K562 (cell line): ENCODE data around the gene PDZRN4. TPM values are rescaled to one million over a fixed set of nuclear protein-coding genes. Genes with fewer than 3 reads are reported as not detected.

Experiments
- ATAC-seq: fragments of 200-7000 bp; cut with Tn5 transposase; 3 replicates; pipeline ENCODE4 v1.9.1; 2020; ENCODE audit warnings: moderate library complexity
- BruUV-seq: library from RNA; stranded (reverse); fragments of 400-500 nt; replicated peaks from 2 replicates; lab custom pipeline; 2021; lab: Mats Ljungman, UMichigan
- CTCF ChIA-PET: fragments of 300-600 bp; formaldehyde crosslinking; extraction: SDS; loops from one replicate; lab custom pipeline; 2021; ENCODE audit warnings: low intra/inter-chr PET ratio; lab: Yijun Ruan, JAX
- POLR2A ChIA-PET: fragments of 300-600, 350-650 bp; sonication (Branson Sonifier 250); formaldehyde crosslinking; extraction: SDS; loops from one replicate; lab custom pipeline; 2021; ENCODE audit warnings: antibody characterized with exemption, inconsistent platforms; lab: Yijun Ruan, JAX
- DNase-seq, 4 experiments: peaks; one replicate each; pipeline versions ENCODE4 v3.0.0 to v3.0.0-alpha.2; 2011 to 2018; ENCODE audit warnings: low spot score in 3 of 4, mixed read lengths in 3 of 4; ENCODE audit errors: extremely low read depth in 1 of 4
- FAIRE-seq: peaks from 2 replicates; lab custom pipeline; 2011; peaks lifted over from hg19 to GRCh38; lab: Jason Lieb, UNC
- H2AFZ ChIP-seq: 2 replicates; pipeline ENCODE4 v1.6.0; 2011; ENCODE audit warnings: low read depth, low read length, control low read depth, inconsistent platforms
- H3K27ac ChIP-seq: fragments of 200-600 bp; 3 replicates; pipeline ENCODE4 v1.8.0; 2011; ENCODE audit warnings: low read depth, mild to moderate bottlenecking, control low read depth, inconsistent platforms, low read length, moderate library complexity, mixed read lengths; ENCODE audit errors: extremely low read depth
- H3K27me3 ChIP-seq, 2 experiments: fragments of 300-600 bp in 1 of 2; 2 replicates in 1 of 2; 3 replicates in 1 of 2; pipeline versions ENCODE4 v1.6.0 to v1.8.0; 2011; ENCODE audit warnings: inconsistent platforms in 2 of 2, low read length in 2 of 2, mild to moderate bottlenecking in 1 of 2, mixed read lengths in 1 of 2, moderate library complexity in 1 of 2; ENCODE audit not compliant: control insufficient read depth in 2 of 2, insufficient read depth in 2 of 2
- H3K36me3 ChIP-seq: fragments of 300-600 bp; 3 replicates; pipeline ENCODE4 v1.8.0; 2011; ENCODE audit warnings: mild to moderate bottlenecking, low read length, inconsistent platforms; ENCODE audit not compliant: control insufficient read depth, insufficient read depth
- H3K4me1 ChIP-seq, 2 experiments: fragments of 200-600 bp in 1 of 2; replicated peaks in 1 of 2; 2 replicates in 1 of 2; 3 replicates in 1 of 2; pipeline versions ENCODE4 v1.5.1 to v1.8.0; 2011; ENCODE audit warnings: inconsistent platforms in 2 of 2, low read length in 2 of 2, mild to moderate bottlenecking in 1 of 2, mixed read lengths in 1 of 2, moderate library complexity in 1 of 2; ENCODE audit not compliant: control insufficient read depth in 2 of 2, insufficient read depth in 2 of 2
- H3K4me2 ChIP-seq: 2 replicates; pipeline ENCODE4 v1.6.1; 2011; ENCODE audit warnings: low read length, control low read depth, inconsistent platforms, mixed read lengths; ENCODE audit not compliant: insufficient read depth
- H3K4me3 ChIP-seq: fragments of 200-600 bp; sonication (generic), shearing (Covaris generic); 2 replicates; pipeline ENCODE4 v1.5.1; 2016; ENCODE audit warnings: control low read depth, inconsistent platforms
- H3K79me2 ChIP-seq: fragments of 200-600 bp; 3 replicates; pipeline ENCODE4 v1.8.0; 2011; ENCODE audit warnings: low read length, inconsistent platforms; ENCODE audit not compliant: control insufficient read depth, insufficient read depth
- H3K9ac ChIP-seq, 2 experiments: 2 replicates each; pipeline versions ENCODE4 v1.6.0 to v1.6.1; 2011; ENCODE audit warnings: low read depth in 2 of 2, low read length in 2 of 2, control low read depth in 1 of 2, inconsistent platforms in 1 of 2, mild to moderate bottlenecking in 1 of 2, mixed read lengths in 1 of 2; ENCODE audit not compliant: insufficient read depth in 1 of 2
- H3K9me1 ChIP-seq: one replicate; pipeline ENCODE4 v1.6.0; 2011; ENCODE audit warnings: inconsistent platforms, mild to moderate bottlenecking, low read length, moderate library complexity; ENCODE audit not compliant: control insufficient read depth, insufficient read depth
- H3K9me3 ChIP-seq: replicated peaks from 2 replicates; pipeline ENCODE4 v1.5.1; 2011; ENCODE audit warnings: low read depth, low read length, inconsistent platforms; ENCODE audit not compliant: control insufficient read depth, insufficient read depth
- H4K20me1 ChIP-seq: replicated peaks from 2 replicates; pipeline ENCODE4 v1.6.1; 2011; ENCODE audit warnings: low read length, inconsistent platforms, mixed read lengths; ENCODE audit not compliant: control insufficient read depth, insufficient read depth
- CTCF ChIP-seq, 3 experiments: IDR thresholded peaks in 2 of 3; conservative IDR thresholded peaks in 1 of 3; 2 replicates each; pipeline ENCODE4 v1.5.1; 2011 to 2012; ENCODE audit warnings: low read length in 3 of 3, mild to moderate bottlenecking in 3 of 3, control low read depth in 2 of 3, improper control_type of control experiment in 1 of 3, inconsistent platforms in 1 of 3, low read depth in 1 of 3, mixed read lengths in 1 of 3, moderate library complexity in 1 of 3; ENCODE audit not compliant: insufficient read depth in 2 of 3
- DACH1 ChIP-seq: fragments of 450-650 bp; IDR thresholded peaks from 2 replicates; pipeline ENCODE4 v1.6.1; 2018; ENCODE audit not compliant: partially characterized antibody
- DIDO1 ChIP-seq: fragments of 450-650 bp; IDR thresholded peaks from 2 replicates; pipeline ENCODE4 v1.6.1; 2016; ENCODE audit warnings: low read depth, missing biosample characterization, missing genetic modification characterization
- E4F1 ChIP-seq: fragments of 250-450 bp; sonication (Bioruptor Pico); IDR thresholded peaks from 2 replicates; pipeline ENCODE4 v1.5.0; 2021; ENCODE audit warnings: mild to moderate bottlenecking, borderline replicate concordance
- HDGF ChIP-seq: fragments of 450-650 bp; IDR thresholded peaks from 2 replicates; pipeline ENCODE4 v1.6.1; 2016
- MEF2A ChIP-seq: IDR thresholded peaks from 2 replicates; pipeline ENCODE4 v1.6.1; 2011; ENCODE audit warnings: low read depth, mild to moderate bottlenecking, low read length, moderate library complexity; ENCODE audit not compliant: control insufficient read depth
- PHF8 ChIP-seq: fragments of 200-600 bp; sonication (generic); IDR thresholded peaks from 2 replicates; pipeline ENCODE4 v1.6.1; 2012; ENCODE audit warnings: mixed run types, mild to moderate bottlenecking, inconsistent platforms, low read length, moderate library complexity, borderline replicate concordance
- POLR2B ChIP-seq: fragments of 450-650 bp; IDR thresholded peaks from 2 replicates; pipeline ENCODE4 v1.6.1; 2018; ENCODE audit warnings: low read depth; ENCODE audit not compliant: partially characterized antibody
- TFAP4 ChIP-seq: sonication (generic); formaldehyde crosslinking; IDR thresholded peaks from 2 replicates; pipeline ENCODE4 v1.8.0; 2022; ENCODE audit warnings: missing genetic modification reagents, mild to moderate bottlenecking, moderate library complexity, borderline replicate concordance
- WGBS: fragments of 100-300 bp; shearing (Covaris generic); methylation state at CpG from one replicate; pipeline ENCODE4 v1.1.6; 2016; ENCODE audit warnings: low coverage, mixed read lengths; ENCODE audit not compliant: insufficient coverage; ENCODE audit errors: missing lambda C conversion rate; 5-methylcytosine and 5-hydroxymethylcytosine counted together
- in situ Hi-C: fragments of 300-500 bp; cut with MboI; formaldehyde crosslinking; loops from 4 replicates; pipeline ENCODE4 v1.15.0; 2018; ENCODE audit warnings: inconsistent platforms, mixed read lengths
- intact Hi-C: fragments of 100-400 bp; cut with micrococcal nuclease; formaldehyde crosslinking; loops from 2 replicates; pipeline ENCODE4 v1.14.2; 2022
- polyA plus RNA-seq, 8 experiments: library from polyadenylated mRNA; depleted of rRNA in 4 of 8; stranded (reverse) in 5 of 8; unstranded in 3 of 8; fragments of >200 nt; fragmentation: Nextera tagmentation in 2 of 8; fragmentation: Illumina TruSeq in 1 of 8; extraction: Ambion mirVana in 2 of 8; extraction: Trizol in 1 of 8; gene quantifications; 2 replicates each; pipeline versions ENCODE4 v1.2.1 to v1.2.3, GENCODE V29; 2011 to 2014; ENCODE audit warnings: inconsistent platforms in 1 of 8, missing spikeins in 1 of 8
- total RNA-seq, 7 experiments: library from RNA; depleted of rRNA in 6 of 7; stranded (reverse); fragments of >200 nt in 6 of 7; fragmentation: Illumina TruSeq in 2 of 7; extraction: Trizol in 2 of 7; gene quantifications; 2 replicates each; pipeline versions ENCODE4 v1.2.1 to v1.2.3, GENCODE V29; 2011 to 2021; ENCODE audit warnings: low replicate concordance in 1 of 7

Gene PDZRN4
- total and polyA plus RNA-seq, 9 of the 15 experiments (the other 6 are each of a cell fraction or from before 2014, with no cell fraction given), result not detected

GRCh38 chr12:41186026-41186425 lies 2.1 kb upstream of the PDZRN4 start:
- WGBS, result 0% methylated on average over 3 of the region's 3 CpGs

GRCh38 chr12:41188841-41189394 lies 798 bp downstream of the PDZRN4 start:
- Histone ChIP-seq H3K79me2 (no peaks in the 10 kb centered on the region), H3K9me3 (no peaks in the 10 kb centered on the region), H3K4me3 (no peak overlapping the region), H4K20me1 (no peaks in the 10 kb centered on the region)
- 0% methylated on average over 19 of the region's 49 CpGs for WGBS
- ATAC-seq, result no peak
- BruUV-seq, result no TSS peak
- no peak for DNase-seq
- in situ Hi-C loops, result no loop called here
- CTCF ChIA-PET, result no interaction called here
- TF ChIP-seq TFAP4 (no peak), DIDO1 (no peak), E4F1 (CRISPR knock-in tag) (no peak), PHF8 (no peak), MEF2A (no peak), DACH1 (no peak), CTCF (IDR thresholded peaks at IDR 0.05 in 2 of 3, conservative IDR thresholded peaks at IDR 0.05 in 1 of 3; ENCODE audit: insufficient read depth in 2 of 3, low read depth in 1 of 3, low read length in 3 of 3) (no peak), POLR2B (no peak)
- TF ChIP-seq, all 486 proteins: peak for 0
- no peak for FAIRE-seq
- Histone ChIP-seq H3K36me3 (no peaks in the 10 kb centered on the region), H3K4me1 (no peaks in the 10 kb centered on the region), H3K27me3 (no peaks in the 10 kb centered on the region), H3K9me1 (no peaks in the 10 kb centered on the region), H2AFZ (no peak overlapping the region), H3K9ac (no peak overlapping the region), H3K4me2 (no peak overlapping the region), H3K27ac (no peak overlapping the region)
- POLR2A ChIA-PET, result no interaction called here
- intact Hi-C loops, result no loop called here

More at GRCh38 chr12:41186026-41186425, 2.1 kb upstream of the PDZRN4 start:
- ChIA-PET POLR2A (no interaction called here), CTCF (no interaction called here)
- FAIRE-seq (no peak), DNase-seq (no peak), ATAC-seq (no peak)
- no peak for TF ChIP-seq HDGF
- BruUV-seq, result no TSS peak
- no peaks in the 10 kb centered on the region for H3K4me1 ChIP-seq
- H3K9ac ChIP-seq, result no peak overlapping the region
- no peaks in the 10 kb centered on the region for H3K79me2 ChIP-seq
- intact Hi-C loops, result no loop called here
- H3K27ac ChIP-seq, result no peak overlapping the region
- no peaks in the 10 kb centered on the region for H3K27me3 ChIP-seq
- H3K4me2 ChIP-seq, result no peak overlapping the region
- H4K20me1 ChIP-seq, result no peaks in the 10 kb centered on the region
- H3K36me3 ChIP-seq, result no peaks in the 10 kb centered on the region
- H3K4me3 ChIP-seq, result no peak overlapping the region
- H2AFZ ChIP-seq, result no peak overlapping the region
- no peaks in the 10 kb centered on the region for H3K9me1 ChIP-seq
- in situ Hi-C loops, result no loop called here
- no peaks in the 10 kb centered on the region for H3K9me3 ChIP-seq
